Measurements from ENCODE around the gene COPS8. TPM values are rescaled to one million over a fixed set of nuclear protein-coding genes. Genes with fewer than 3 reads are reported as not detected.

Gene COPS8
- total and polyA plus RNA-seq, 2 of the 8 experiments (the other 6 are each of a cell fraction or from before 2014, with no cell fraction given) = 59.3 to 67.5 TPM

DNA sequence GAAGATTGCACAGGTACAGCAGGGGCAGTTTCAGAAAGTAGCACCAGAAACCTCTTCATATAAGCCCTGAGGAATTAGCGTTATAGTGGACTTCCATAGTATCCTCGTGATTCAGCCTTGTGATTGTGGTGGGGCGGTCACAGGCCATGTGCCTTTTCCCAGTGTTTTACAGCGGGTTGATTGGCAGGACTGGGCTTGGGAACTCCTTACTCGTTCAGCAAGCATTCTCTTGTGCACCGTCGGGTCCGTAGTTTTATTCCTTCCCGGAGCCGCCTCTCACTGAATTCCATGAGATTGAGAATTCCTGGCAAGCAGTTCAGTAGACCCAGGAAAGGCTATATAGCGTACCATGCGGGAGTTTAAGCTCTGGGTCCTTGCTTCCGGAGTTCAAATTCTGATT is 5.2 kb downstream of the COPS8 start:
- H2BK5ac ChIP-seq (ENCODE audit: low read depth, low read length) = no peak overlapping the region
- H3K23ac ChIP-seq (ENCODE audit: insufficient read length) = no peak overlapping the region
- no peak overlapping the region for H3K56ac ChIP-seq (replicated peaks; ENCODE audit: insufficient read length, low read depth, low read length)
- H3K23me2 ChIP-seq (ENCODE audit: low read depth, low read length) = peaks cover 2% of the 10 kb centered on the region; the same call in 1 of the 2 replicates
- peaks cover 0 to 2% of the 10 kb centered on the region in 2 experiments for H4K20me1 ChIP-seq (replicated peaks in 1 of 2; ENCODE audit: control insufficient read depth in 1 of 2, insufficient read depth in 2 of 2, low read length in 2 of 2)
- H3K9ac ChIP-seq (replicated peaks in 1 of 4; ENCODE audit: extremely low read depth in 1 of 4, low read depth in 3 of 4, low read length in 3 of 4) = no peak overlapping the region
- peaks cover 0 to 67% of the 10 kb centered on the region in 2 experiments; a peak in 3 of 4 replicates for H3K79me2 ChIP-seq (ENCODE audit: control insufficient read depth in 1 of 2, insufficient read depth in 2 of 2, low read length in 2 of 2)
- no peak overlapping the region for H3K4ac ChIP-seq (replicated peaks; ENCODE audit: insufficient read length, low read depth, low read length)
- no peak overlapping the region for H4K5ac ChIP-seq (ENCODE audit: insufficient read length, low read depth, low read length)
- no peak overlapping the region for H2BK15ac ChIP-seq (ENCODE audit: low read length)
- no peaks in the 10 kb centered on the region for H3K9me3 ChIP-seq (ENCODE audit: insufficient read depth in 2 of 2, low read depth in 1 of 2, low read length in 1 of 2)
- no peak overlapping the region for H3K14ac ChIP-seq (ENCODE audit: insufficient read length)
- POLR2A ChIA-PET (ENCODE audit: partially characterized antibody) = interaction anchor here (1.3 kb wide), 1 partner anchor 10 kb away, joined by 3 read pairs; no protein-coding TSS in a partner anchor
- H3K27ac ChIP-seq (ENCODE audit: low read depth, low read length) = no peak overlapping the region
- TF ChIP-seq YY1 (IDR thresholded peaks at IDR 0.05; ENCODE audit: low read depth, low read length) (no peak), EGR1 (IDR thresholded peaks at IDR 0.05; ENCODE audit: borderline replicate concordance, low read depth, low read length) (no peak)
- H2AFZ ChIP-seq (ENCODE audit: low read length) = no peak overlapping the region
- H3K18ac ChIP-seq (ENCODE audit: extremely low read depth, low read length) = no peak overlapping the region
- no peak overlapping the region for H2BK120ac ChIP-seq (replicated peaks; ENCODE audit: low read depth, low read length)
- H3K4me3 ChIP-seq (ENCODE audit: extremely low read depth in 1 of 4, insufficient read depth in 2 of 4, low read depth in 3 of 4, low read length in 4 of 4) = no peak overlapping the region
- peaks cover 4% of the 10 kb centered on the region; the same call in 1 of the 2 replicates for H3K79me1 ChIP-seq (ENCODE audit: low read depth, low read length)
- no peak overlapping the region for H2BK20ac ChIP-seq (ENCODE audit: low read length)
- no peak overlapping the region for H4K8ac ChIP-seq (ENCODE audit: extremely low read depth, insufficient read depth, low read length)
- no peak overlapping the region for H3K4me2 ChIP-seq (ENCODE audit: insufficient read depth in 1 of 2, low read depth in 2 of 2, low read length in 2 of 2)
- CTCF ChIA-PET (ENCODE audit: partially characterized antibody) = no interaction called here
- no peak overlapping the region for H2BK12ac ChIP-seq (ENCODE audit: low read depth, low read length)
- H3K36me3 ChIP-seq (ENCODE audit: control insufficient read depth in 2 of 4, insufficient read depth in 4 of 4, low read length in 3 of 4) = peaks cover 0 to 25% (median 13%) of the 10 kb centered on the region in 4 experiments
- H4K91ac ChIP-seq (replicated peaks; ENCODE audit: insufficient read length, low read length) = no peak overlapping the region
- 93% methylated on average over 13 of the region's 13 CpGs; no CpG with 5 or more reads in 1 of the 2 experiments for WGBS, 2 experiments (ENCODE audit: extremely low coverage in 1 of 2, insufficient coverage in 1 of 2, insufficient read length in 1 of 2, insufficient replicate concordance in 2 of 2, low coverage in 1 of 2, low lambda C conversion rate in 2 of 2, missing lambda C conversion rate in 1 of 2)
- FAIRE-seq (no peak), DNase-seq (ENCODE audit: low read depth in 1 of 2, low spot score in 2 of 2) (no peak)
- H2AK5ac ChIP-seq (ENCODE audit: low read depth, low read length) = no peak overlapping the region
- no peaks in the 10 kb centered on the region for H3K4me1 ChIP-seq (replicated peaks in 1 of 4; ENCODE audit: control insufficient read depth in 3 of 4, insufficient read depth in 4 of 4, low read length in 3 of 4)
- no peaks in the 10 kb centered on the region for H3K27me3 ChIP-seq (replicated peaks in 1 of 4; ENCODE audit: control insufficient read depth in 3 of 4, extremely low read depth in 1 of 4, insufficient read depth in 3 of 4, low read length in 3 of 4)

Measured in H1 (cell line).